Lung (tissue), 12 donors: ENCODE data around the gene FAM234B. TPM values are rescaled to one million over a fixed set of nuclear protein-coding genes. Genes with fewer than 3 reads are reported as not detected.

Experiments used
- ATAC-seq: fragments of 200-7000 bp; cut with Tn5 transposase; one replicate; pipeline ENCODE4 v1.9.1; 2020; ENCODE audit warnings: moderate number of reproducible peaks; ENCODE audit not compliant: insufficient read depth, low FRiP score
- DNase-seq, 3 donors: peaks; one replicate each; pipeline ENCODE4 v3.0.0-alpha.2; 2013 to 2017
- H3K27ac ChIP-seq, 2 donors: one replicate each; pipeline ENCODE4 v1.5.1; 2013; ENCODE audit warnings: mild to moderate bottlenecking in 2 of 2, moderate library complexity in 2 of 2, control low read depth in 1 of 2, inconsistent platforms in 1 of 2, low read depth in 1 of 2, low read length in 1 of 2
- H3K27me3 ChIP-seq, 3 donors: one replicate each; pipeline ENCODE4 v1.5.1; 2013; ENCODE audit warnings: low read length in 2 of 3; ENCODE audit not compliant: control insufficient read depth in 3 of 3, insufficient read depth in 3 of 3
- H3K36me3 ChIP-seq, 4 donors: one replicate each; pipeline ENCODE4 v1.5.1; 2013; ENCODE audit warnings: low read length in 4 of 4, mild to moderate bottlenecking in 1 of 4, moderate library complexity in 1 of 4; ENCODE audit not compliant: control insufficient read depth in 4 of 4, insufficient read depth in 4 of 4
- H3K4me1 ChIP-seq, 5 donors: one replicate each; pipeline ENCODE4 v1.5.1; 2013; ENCODE audit warnings: low read length in 5 of 5, mild to moderate bottlenecking in 2 of 5, moderate library complexity in 1 of 5; ENCODE audit not compliant: control insufficient read depth in 5 of 5, insufficient read depth in 5 of 5
- H3K4me3 ChIP-seq: one replicate; pipeline ENCODE4 v1.5.1; 2013; ENCODE audit warnings: mild to moderate bottlenecking, control low read depth, moderate library complexity
- H3K9ac ChIP-seq, 2 donors: one replicate each; pipeline ENCODE4 v1.5.1; 2013; ENCODE audit warnings: low read length in 2 of 2, control low read depth in 1 of 2; ENCODE audit not compliant: insufficient read depth in 1 of 2
- H3K9me3 ChIP-seq, 4 donors: one replicate each; pipeline ENCODE4 v1.5.1; 2013; ENCODE audit warnings: low read length in 3 of 4, mild to moderate bottlenecking in 1 of 4, moderate library complexity in 1 of 4; ENCODE audit not compliant: control insufficient read depth in 4 of 4, insufficient read depth in 3 of 4
- CTCF ChIP-seq: IDR thresholded peaks from 2 replicates; pipeline ENCODE4 v1.5.1; 2012; ENCODE audit warnings: mild to moderate bottlenecking; ENCODE audit errors: control extremely low read depth, extremely low read depth
- WGBS, 2 donors: extraction: QIAGEN DNeasy Blood & Tissue Kit; methylation state at CpG; one replicate each; pipeline ENCODE4 v1.1.7; 2013; 5-methylcytosine and 5-hydroxymethylcytosine counted together
- polyA plus RNA-seq, 2 donors: library from polyadenylated mRNA; stranded (reverse); fragments of 200-250 nt; gene quantifications; one replicate each; pipeline ENCODE4 v1.2.1, GENCODE V29; 2013
- total RNA-seq, 2 donors: library from RNA; depleted of rRNA in 1 of 2; stranded (reverse); fragments of >200 nt in 1 of 2; gene quantifications; one replicate each; pipeline ENCODE4 v1.2.1, GENCODE V29; 2014 to 2021
- donor health status: control.
- donor health status: control.
- donor health status: Bipolar disorder and iron deficiency.
- donor health status: healthy.
- donor health status: DM: yes; HTN: yes; CAD: no.

FAM234B gene
- total and polyA plus RNA-seq, 4 donors = 1.4 to 10.4 (median 6.3) TPM

GRCh38 chr12:13007496-13008233 lies 36.5 kb upstream of the FAM234B start:
- Histone ChIP-seq H3K9me3 (no peaks in the 10 kb centered on the region), H3K36me3 (no peaks in the 10 kb centered on the region), H3K4me1 (no peaks in the 10 kb centered on the region), H3K27me3 (no peaks in the 10 kb centered on the region), H3K9ac (no peak overlapping the region), H3K4me3 (no peak overlapping the region), H3K27ac (no peak overlapping the region)
- 94 to 95% methylated on average over 7 of the region's 7 CpGs for WGBS, 2 donors
- ATAC-seq (no peak), DNase-seq (no peak)
- TF ChIP-seq CTCF = no peak

- no peak for DNase-seq
Observed at GRCh38 chr12:13008741-13009380, 35.3 kb upstream of the FAM234B start.

GRCh38 chr12:13011098-13011497 lies 33.1 kb upstream of the FAM234B start:
- ATAC-seq (no peak), DNase-seq (no peak)
- Histone ChIP-seq H3K27ac (no peak overlapping the region), H3K9ac (no peak overlapping the region), H3K36me3 (no peaks in the 10 kb centered on the region), H3K4me1 (no peaks in the 10 kb centered on the region), H3K9me3 (no peaks in the 10 kb centered on the region), H3K27me3 (no peaks in the 10 kb centered on the region), H3K4me3 (no peak overlapping the region)
- no peak for TF ChIP-seq CTCF
- 94 to 97% methylated on average over 6 of the region's 6 CpGs for WGBS, 2 donors

More at GRCh38 chr12:13008741-13009380, 35.3 kb upstream of the FAM234B start:
- whole genome bisulfite sequencing, 2 donors = 83 to 85% methylated on average over 5 of the region's 5 CpGs
- no peaks in the 10 kb centered on the region for H3K27me3 ChIP-seq
- no peak for TF ChIP-seq CTCF
- no peaks in the 10 kb centered on the region for H3K9me3 ChIP-seq
- H3K4me1 ChIP-seq = no peaks in the 10 kb centered on the region
- H3K9ac ChIP-seq = no peak overlapping the region
- no peak for ATAC-seq
- H3K27ac ChIP-seq = no peak overlapping the region
- H3K4me3 ChIP-seq = no peak overlapping the region
- no peaks in the 10 kb centered on the region for H3K36me3 ChIP-seq
